ENCODE measurements around the gene PUM1.

The PUM1 gene

GRCh38 chr1:30919025-30919881, 146.3 kb downstream of the PUM1 start:
- DNase-seq: no peak

GRCh38 chr1:30916296-30916695, 149.2 kb downstream of the PUM1 start:
- DNase-seq: no peak

GRCh38 chr1:30915491-30916230, 149.9 kb downstream of the PUM1 start:
- no peak for DNase-seq

- DNase-seq: no peak
Observed at GRCh38 chr1:30914931-30915330, 150.6 kb downstream of the PUM1 start.

- DNase-seq: no peak
Observed at GRCh38 chr1:30914587-30914922, 151.0 kb downstream of the PUM1 start.

GRCh38 chr1:30912913-30913652, 152.4 kb downstream of the PUM1 start:
- no peak for DNase-seq

GRCh38 chr1:30912224-30912623, 153.3 kb downstream of the PUM1 start:
- DNase-seq: no peak

GRCh38 chr1:30911059-30911954, 154.2 kb downstream of the PUM1 start:
- peak; percentile 78 for DNase-seq

- DNase-seq: no peak
Observed at GRCh38 chr1:30909365-30910068, 156.0 kb downstream of the PUM1 start.

GRCh38 chr1:30908696-30909364, 156.7 kb downstream of the PUM1 start, which contains the start of gene SDC3:
Gene SDC3 (minus strand): TSS chr1:30908758. CDS start chr1:30908586, 172 bp downstream.
- peak; percentile 27 for DNase-seq

- DNase-seq: no peak
Observed at GRCh38 chr1:30908316-30908695, 157.2 kb downstream of the PUM1 start.

GRCh38 chr1:30907481-30908315, 157.8 kb downstream of the PUM1 start:
- no peak for DNase-seq

GRCh38 chr1:30906631-30907441, 158.7 kb downstream of the PUM1 start:
- no peak for DNase-seq

GRCh38 chr1:30905916-30906620, 159.4 kb downstream of the PUM1 start:
- no peak for DNase-seq

GRCh38 chr1:30905403-30905802, 160.1 kb downstream of the PUM1 start:
- DNase-seq: no peak

- DNase-seq: no peak
Observed at GRCh38 chr1:30904962-30905335, 160.6 kb downstream of the PUM1 start.

GRCh38 chr1:30904191-30904961, 161.1 kb downstream of the PUM1 start:
- no peak for DNase-seq
